K562 (cell line): ENCODE data around the gene GET3. TPM values are rescaled to one million over a fixed set of nuclear protein-coding genes. Genes with fewer than 3 reads are reported as not detected.
A peak's percentile ranks its signal among the peaks of the same experiment; 100 is the strongest.

Source experiments
- EGR1 ChIP-seq: fragments of 450-650 bp; conservative IDR thresholded peaks from 2 replicates; pipeline ENCODE4 v1.6.1; 2017; ENCODE audit warnings: mild to moderate bottlenecking
- GTF3C2 ChIP-seq: IDR thresholded peaks from 3 replicates; pipeline ENCODE4 v1.6.1; 2011; ENCODE audit warnings: borderline replicate concordance, mild to moderate bottlenecking, moderate library complexity; ENCODE audit not compliant: insufficient read length; ENCODE audit errors: extremely low read depth
- HNRNPK ChIP-seq: fragments of 200-400 bp; formaldehyde crosslinking; IDR thresholded peaks from one replicate; pipeline ENCODE4 v1.6.1; 2018; ENCODE audit warnings: mild to moderate bottlenecking, low read depth, low read length; ENCODE audit not compliant: poor library complexity, severe bottlenecking
- MCM7 ChIP-seq, 2 experiments: fragments of 450-650 bp; IDR thresholded peaks; 2 replicates each; pipeline ENCODE4 v1.6.1; 2016 to 2018
- POLR2AphosphoS5 ChIP-seq: IDR thresholded peaks from 2 replicates; pipeline ENCODE4 v1.6.1; 2011; ENCODE audit warnings: mild to moderate bottlenecking, low read depth, low read length, moderate library complexity; ENCODE audit not compliant: control insufficient read depth, insufficient read depth
- SAP30 ChIP-seq: fragments of 200-600 bp; sonication (generic); IDR thresholded peaks from 2 replicates; pipeline ENCODE4 v1.6.1; 2012; ENCODE audit warnings: borderline replicate concordance, low read depth, mild to moderate bottlenecking, moderate library complexity, low read length, control low read depth, inconsistent platforms; ENCODE audit not compliant: insufficient read depth, poor library complexity, severe bottlenecking
- ZBTB40 ChIP-seq, 2 experiments: fragments of 450-650 bp in 1 of 2; sonication (generic) in 1 of 2; formaldehyde crosslinking in 1 of 2; IDR thresholded peaks; 2 replicates each; pipeline versions ENCODE4 v1.7.1 to v1.9.0; 2016 to 2022; ENCODE audit warnings: inconsistent platforms in 1 of 2, mild to moderate bottlenecking in 1 of 2, missing genetic modification reagents in 1 of 2
- ZEB2 ChIP-seq: fragments of 450-650 bp; IDR thresholded peaks from 2 replicates; pipeline ENCODE4 v1.6.1; 2016
- ZNF431 ChIP-seq: sonication (generic); formaldehyde crosslinking; IDR thresholded peaks from 2 replicates; pipeline ENCODE4 v1.8.0; 2022; ENCODE audit warnings: mild to moderate bottlenecking, missing genetic modification reagents
- polyA plus RNA-seq, 8 experiments: library from polyadenylated mRNA; depleted of rRNA in 4 of 8; stranded (reverse) in 5 of 8; unstranded in 3 of 8; fragments of >200 nt; fragmentation: Nextera tagmentation in 2 of 8; fragmentation: Illumina TruSeq in 1 of 8; extraction: Ambion mirVana in 2 of 8; extraction: Trizol in 1 of 8; gene quantifications; 2 replicates each; pipeline versions ENCODE4 v1.2.1 to v1.2.3, GENCODE V29; 2011 to 2014; ENCODE audit warnings: inconsistent platforms in 1 of 8, missing spikeins in 1 of 8
- total RNA-seq, 7 experiments: library from RNA; depleted of rRNA in 6 of 7; stranded (reverse); fragments of >200 nt in 6 of 7; fragmentation: Illumina TruSeq in 2 of 7; extraction: Trizol in 2 of 7; gene quantifications; 2 replicates each; pipeline versions ENCODE4 v1.2.1 to v1.2.3, GENCODE V29; 2011 to 2021; ENCODE audit warnings: low replicate concordance in 1 of 7

GET3 gene
- total and polyA plus RNA-seq, 9 of the 15 experiments (the other 6 are each of a cell fraction or from before 2014, with no cell fraction given) = 8.3 to 83.5 (median 51.8) TPM

GRCh38 chr19:12723641-12724426, 13.5 kb upstream of the GET3 start, which contains the start of gene TNPO2 (continued):
- TF ChIP-seq ZEB2 (no peak), MCM7 (IDR thresholded peaks at IDR 0.05) (no peak), EGR1 (no peak), ZNF431 (0 out of 2 replicates have a peak, but pooled peaks have one; percentile 19), GTF3C2 (no peak), ZBTB40 (IDR thresholded peaks at IDR 0.05) (0 out of 2 replicates have a peak, but pooled peaks have one; percentile 10), ZBTB40 (CRISPR knock-in tag; IDR thresholded peaks at IDR 0.05) (no peak), POLR2AphosphoS5 (peak; percentile 80), SAP30 (peak; percentile 96), HNRNPK (no peak)
